Parathyroid adenoma (tissue), 2 donors: ENCODE data around the gene UPK3B.
A peak's percentile ranks its signal among the peaks of the same experiment; 100 is the strongest.
"Not testable (repeated sequence)": the region's sequence is repeated elsewhere in the genome, so short reads cannot be mapped to it uniquely, and the experiment has no call there.

Experiments used
- H2AFZ ChIP-seq: fragments of 300-600 bp; sonication (generic); one replicate; pipeline ENCODE4 v1.7.0; 2017; ENCODE audit warnings: antibody characterized with exemption, mild to moderate bottlenecking
- H3K27ac ChIP-seq: fragments of 300-600 bp; sonication (generic); one replicate; pipeline ENCODE4 v1.7.0; 2017
- H3K27me3 ChIP-seq: fragments of 300-600 bp; sonication (generic); one replicate; pipeline ENCODE4 v1.7.0; 2017; ENCODE audit warnings: low read length; ENCODE audit not compliant: control insufficient read depth, insufficient read depth
- H3K36me3 ChIP-seq: fragments of 300-600 bp; sonication (generic); one replicate; pipeline ENCODE4 v1.7.0; 2017; ENCODE audit warnings: low read length; ENCODE audit not compliant: control insufficient read depth, insufficient read depth
- H3K4me1 ChIP-seq: fragments of 300-600 bp; sonication (generic); one replicate; pipeline ENCODE4 v1.7.0; 2017; ENCODE audit warnings: control low read depth
- H3K4me2 ChIP-seq: fragments of 300-600 bp; sonication (generic); one replicate; pipeline ENCODE4 v1.7.0; 2017; ENCODE audit warnings: low read length
- H3K4me3 ChIP-seq: fragments of 300-600 bp; sonication (generic); one replicate; pipeline ENCODE4 v1.7.0; 2017; ENCODE audit warnings: low read depth, low read length
- H3K79me2 ChIP-seq: fragments of 300-600 bp; sonication (generic); one replicate; pipeline ENCODE4 v1.7.0; 2017; ENCODE audit warnings: control low read depth
- H3K9ac ChIP-seq: fragments of 300-600 bp; sonication (generic); one replicate; pipeline ENCODE4 v1.7.0; 2017; ENCODE audit warnings: mild to moderate bottlenecking
- H3K9me3 ChIP-seq: fragments of 300-600 bp; sonication (generic); one replicate; pipeline ENCODE4 v1.7.0; 2017; ENCODE audit warnings: low read length; ENCODE audit not compliant: control insufficient read depth
- donor health status: primary hyperparathyroidism.

Gene UPK3B

DNA sequence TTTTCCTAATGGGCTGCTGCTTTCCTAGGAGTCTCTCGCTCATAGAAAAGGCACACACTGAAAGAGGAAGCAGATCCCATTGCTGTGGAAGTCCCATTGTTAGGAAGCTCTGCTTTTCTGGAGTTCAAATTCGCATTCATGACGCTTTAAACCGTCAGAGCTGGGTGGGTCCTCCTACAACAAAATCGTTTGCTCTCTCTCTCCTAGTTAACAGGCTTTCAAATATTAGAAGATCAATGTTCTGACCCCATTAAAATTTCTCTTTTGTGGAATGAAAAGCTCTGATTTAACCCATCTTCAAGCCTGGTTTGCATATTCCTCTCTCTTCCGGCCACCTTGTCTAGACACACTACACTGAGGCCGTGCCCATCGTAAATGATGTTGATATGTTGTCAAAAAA lies 32.8 kb downstream of the UPK3B start, which contains the start of gene SPDYE16:
Gene SPDYE16, minus strand, starts transcription at position 101 of the 400 bp plus-strand sequence. CDS start 1,838 bp downstream, outside the sequence.
- not testable (repeated sequence) for H3K9me3 ChIP-seq

GRCh38 chr7:76549025-76549854 lies 38.9 kb downstream of the UPK3B start:
- H3K4me2 ChIP-seq = peak overlapping the region; percentile 66
- H3K9ac ChIP-seq = peak overlapping the region; percentile 81
- H2AFZ ChIP-seq = peak overlapping the region; percentile 99
- peaks cover 11% of the 10 kb centered on the region for H3K79me2 ChIP-seq
- not testable (repeated sequence) for H3K4me1 ChIP-seq, H3K27me3 ChIP-seq, H3K9me3 ChIP-seq, H3K36me3 ChIP-seq
- peak overlapping the region; percentile 79 for H3K4me3 ChIP-seq
- peak overlapping the region; percentile 89 for H3K27ac ChIP-seq

More for the DNA sequence above, 32.8 kb downstream of the UPK3B start, which contains the start of gene SPDYE16:
- not testable (repeated sequence) for H3K27ac ChIP-seq, H3K9ac ChIP-seq, H2AFZ ChIP-seq, H3K27me3 ChIP-seq, H3K4me1 ChIP-seq, H3K4me3 ChIP-seq, H3K79me2 ChIP-seq, H3K4me2 ChIP-seq, H3K36me3 ChIP-seq

GRCh38 chr7:76549855-76550248 lies 39.5 kb downstream of the UPK3B start:
- Histone ChIP-seq H3K27ac (peak overlapping the region; percentile 89), H3K9ac (peak overlapping the region; percentile 81), H3K4me2 (peak overlapping the region; percentile 66), H3K4me3 (peak overlapping the region; percentile 79), H3K79me2 (peaks cover 13% of the 10 kb centered on the region), H2AFZ (peak overlapping the region; percentile 99)
- not testable (repeated sequence) for H3K27me3 ChIP-seq, H3K9me3 ChIP-seq, H3K36me3 ChIP-seq, H3K4me1 ChIP-seq

- not testable (repeated sequence) for H3K9me3 ChIP-seq, H3K36me3 ChIP-seq, H3K9ac ChIP-seq, H3K4me2 ChIP-seq, H2AFZ ChIP-seq, H3K27me3 ChIP-seq, H3K27ac ChIP-seq, H3K4me1 ChIP-seq, H3K4me3 ChIP-seq
- peaks cover 16% of the 10 kb centered on the region for H3K79me2 ChIP-seq
Measured at GRCh38 chr7:76551992-76552391, 41.6 kb downstream of the UPK3B start.

DNA sequence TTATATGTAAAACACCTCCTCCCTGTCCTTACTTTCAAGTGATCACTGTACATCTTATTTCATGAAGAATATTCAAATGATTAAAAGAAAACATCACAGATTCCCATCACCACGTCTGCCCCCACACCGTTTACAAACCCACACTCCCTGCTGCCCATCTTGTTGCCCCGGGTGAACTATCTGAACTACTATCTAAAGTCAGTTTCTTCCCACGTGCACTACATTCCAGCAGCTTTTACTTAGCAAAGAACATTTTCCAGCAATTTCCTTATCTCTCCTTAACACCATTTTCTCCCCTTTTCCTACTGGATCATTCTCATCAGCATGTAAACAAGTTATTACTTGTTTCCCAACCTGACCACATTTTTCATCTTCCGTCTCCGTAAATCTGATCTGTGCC lies 49.3 kb downstream of the UPK3B start:
- H3K36me3 ChIP-seq, H3K4me3 ChIP-seq: not testable (repeated sequence)

GRCh38 chr7:76560157-76560556 lies 49.8 kb downstream of the UPK3B start:
- not testable (repeated sequence) for H3K9me3 ChIP-seq, H3K9ac ChIP-seq, H3K4me2 ChIP-seq, H2AFZ ChIP-seq, H3K4me1 ChIP-seq, H3K27ac ChIP-seq, H3K27me3 ChIP-seq, H3K4me3 ChIP-seq, H3K36me3 ChIP-seq
- H3K79me2 ChIP-seq = peaks cover 20% of the 10 kb centered on the region

More for the DNA sequence above, 49.3 kb downstream of the UPK3B start:
- H3K9me3 ChIP-seq, H3K4me2 ChIP-seq, H3K27me3 ChIP-seq, H3K4me1 ChIP-seq, H2AFZ ChIP-seq, H3K27ac ChIP-seq, H3K9ac ChIP-seq: not testable (repeated sequence)
- H3K79me2 ChIP-seq = peaks cover 22% of the 10 kb centered on the region

DNA sequence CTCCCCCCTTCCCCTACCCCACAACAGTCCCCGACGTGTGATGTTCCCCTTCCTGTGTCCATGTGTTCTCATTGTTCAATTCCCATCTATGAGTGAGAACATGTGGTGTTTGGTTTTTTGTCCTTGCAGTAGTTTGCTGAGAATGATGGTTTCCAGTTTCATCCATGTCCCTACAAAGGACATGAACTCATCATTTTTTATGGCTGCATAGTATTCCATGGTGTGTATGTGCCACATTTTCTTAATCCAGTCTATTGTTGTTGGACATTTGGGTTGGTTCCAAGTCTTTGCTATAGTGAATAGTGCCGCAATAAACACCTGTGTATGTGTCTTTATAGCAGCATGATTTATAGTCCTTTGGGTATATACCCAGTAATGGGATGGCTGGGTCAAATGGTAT lies 51.0 kb downstream of the UPK3B start:
- not testable (repeated sequence) for H2AFZ ChIP-seq, H3K9me3 ChIP-seq, H3K36me3 ChIP-seq, H3K4me3 ChIP-seq, H3K4me2 ChIP-seq, H3K9ac ChIP-seq, H3K4me1 ChIP-seq, H3K27ac ChIP-seq, H3K27me3 ChIP-seq
- H3K79me2 ChIP-seq = peaks cover 23% of the 10 kb centered on the region

DNA sequence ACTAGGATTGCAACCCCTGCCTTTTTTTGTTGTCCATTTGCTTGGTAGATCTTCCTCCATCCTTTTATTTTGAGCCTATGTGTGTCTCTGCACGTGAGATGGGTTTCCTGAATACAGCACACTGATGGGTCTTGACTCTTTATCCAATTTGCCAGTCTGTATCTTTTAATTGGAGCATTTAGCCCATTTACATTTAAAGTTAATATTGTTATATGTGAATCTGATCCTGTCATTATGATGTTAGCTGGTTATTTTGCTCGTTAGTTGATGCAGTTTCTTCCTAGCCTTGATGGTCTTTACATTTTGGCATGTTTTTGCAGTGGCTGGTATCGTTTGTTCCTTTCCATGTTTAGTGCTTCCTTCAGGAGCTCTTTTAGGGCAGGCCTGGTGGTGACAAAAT lies 54.6 kb downstream of the UPK3B start:
- H3K27me3 ChIP-seq, H3K36me3 ChIP-seq, H3K4me2 ChIP-seq, H3K4me3 ChIP-seq, H3K4me1 ChIP-seq, H2AFZ ChIP-seq, H3K9ac ChIP-seq, H3K27ac ChIP-seq, H3K9me3 ChIP-seq: not testable (repeated sequence)
- H3K79me2 ChIP-seq = peaks cover 28% of the 10 kb centered on the region
